GM12864 (cell line): ENCODE measurements around the gene TMEM208.

Experiments used
- DNase-seq: peaks from one replicate; pipeline ENCODE4 v3.0.0-alpha.2; 2011; ENCODE audit warnings: low read depth
- H3K4me3 ChIP-seq: 2 replicates; pipeline ENCODE4 v1.5.1; 2011; ENCODE audit warnings: mild to moderate bottlenecking, low read depth, low read length, control low read depth
- CTCF ChIP-seq: IDR thresholded peaks from 2 replicates; pipeline ENCODE4 v1.5.1; 2011; ENCODE audit warnings: low read depth, mild to moderate bottlenecking, moderate library complexity, low read length, control low read depth, inconsistent platforms; ENCODE audit errors: missing control alignments

TMEM208 gene

GRCh38 chr16:67226804-67227566 lies at the start of gene TMEM208:
Gene TMEM208, plus strand, starts transcription at chr16:67227130. Its CDS starts 89 bp downstream, at chr16:67227219.
- TF ChIP-seq CTCF = peak; percentile 8
- H3K4me3 ChIP-seq = peak within 1 kb of the TSS; percentile 89
- peak; percentile 97 for DNase-seq

GRCh38 chr16:67177743-67178699 lies 48.9 kb upstream of the TMEM208 start:
- DNase-seq = no peak
- TF ChIP-seq CTCF = peak; percentile 25
- peak overlapping the region; percentile 48 for H3K4me3 ChIP-seq

- no peak for DNase-seq
Observed at GRCh38 chr16:67179421-67180080, 47.4 kb upstream of the TMEM208 start.

GRCh38 chr16:67180166-67180565 lies 46.8 kb upstream of the TMEM208 start:
- no peak for TF ChIP-seq CTCF
- no peak for DNase-seq
- H3K4me3 ChIP-seq = no peak overlapping the region

More at GRCh38 chr16:67179421-67180080, 47.4 kb upstream of the TMEM208 start:
- peak; percentile 28 for TF ChIP-seq CTCF
- no peak overlapping the region for H3K4me3 ChIP-seq

GRCh38 chr16:67181346-67181745 lies 45.6 kb upstream of the TMEM208 start:
- no peak for TF ChIP-seq CTCF
- H3K4me3 ChIP-seq = no peak overlapping the region
- DNase-seq = no peak

GRCh38 chr16:67182288-67182687 lies 44.6 kb upstream of the TMEM208 start:
- no peak for DNase-seq
- no peak for TF ChIP-seq CTCF
- H3K4me3 ChIP-seq = peak overlapping the region; percentile 84; the same call in 1 of the 2 replicates
